GM12878 (cell line): ENCODE measurements around the gene PPP1R9B. TPM values are rescaled to one million over a fixed set of nuclear protein-coding genes. Genes with fewer than 3 reads are reported as not detected.

ENCODE experiments used
- ATF7 ChIP-seq: fragments of 450-650 bp; IDR thresholded peaks from 2 replicates; pipeline ENCODE4 v1.6.1; 2016; ENCODE audit warnings: low read depth, mild to moderate bottlenecking
- BCL3 ChIP-seq: IDR thresholded peaks from 2 replicates; pipeline ENCODE4 v1.6.1; 2011; ENCODE audit warnings: borderline replicate concordance, low read depth, mild to moderate bottlenecking, moderate library complexity, low read length; ENCODE audit not compliant: insufficient read depth, poor library complexity, severe bottlenecking
- CEBPZ ChIP-seq: fragments of 150-350 bp; IDR thresholded peaks from 2 replicates; pipeline ENCODE4 v1.6.1; 2016; ENCODE audit warnings: low read depth, low read length
- TCF3 ChIP-seq: IDR thresholded peaks from 2 replicates; pipeline ENCODE4 v1.6.1; 2012; ENCODE audit warnings: low read depth, mild to moderate bottlenecking, low read length, borderline replicate concordance; ENCODE audit not compliant: insufficient read depth
- ZBTB4 ChIP-seq: fragments of 450-650 bp; formaldehyde crosslinking; IDR thresholded peaks from 2 replicates; pipeline ENCODE4 v1.4.0; 2022; ENCODE audit warnings: mild to moderate bottlenecking, moderate library complexity
- ZNF622 ChIP-seq: fragments of 450-650 bp; IDR thresholded peaks from 2 replicates; pipeline ENCODE4 v1.6.1; 2017; ENCODE audit warnings: mild to moderate bottlenecking, inconsistent platforms
- polyA plus RNA-seq, 11 experiments: library from polyadenylated mRNA; depleted of rRNA in 4 of 11; unstranded in 6 of 11; stranded (reverse) in 5 of 11; fragments of >200 nt; fragmentation: Nextera tagmentation in 4 of 11; fragmentation: Illumina TruSeq in 1 of 11; extraction: Ambion mirVana in 4 of 11; extraction: Trizol in 1 of 11; gene quantifications; 1 replicate in 1 of 11; 2 replicates in 10 of 11; pipeline versions ENCODE4 v1.2.1 to v1.2.3, GENCODE V29; 2011 to 2016; ENCODE audit warnings: inconsistent platforms in 2 of 11, missing spikeins in 2 of 11, low read depth in 1 of 11
- total RNA-seq, 4 experiments: library from RNA; depleted of rRNA in 3 of 4; stranded (reverse); fragments of >200 nt in 3 of 4; fragmentation: Illumina TruSeq in 1 of 4; extraction: Trizol in 1 of 4; gene quantifications; 2 replicates each; pipeline versions ENCODE4 v1.2.1 to v1.2.3, GENCODE V29; 2013 to 2021

The PPP1R9B gene
- total and polyA plus RNA-seq, 10 of the 15 experiments (the other 5 are each of a cell fraction or from before 2014, with no cell fraction given): 0.20 to 107 (median 37.5) TPM

GRCh38 chr17:50125420-50125997 is 25.0 kb downstream of the PPP1R9B start (continued):
- TF ChIP-seq CEBPZ: no peak
- TF ChIP-seq TCF3: no peak
- TF ChIP-seq ZNF622: no peak
- TF ChIP-seq BCL3: no peak
- TF ChIP-seq ZBTB4 (CRISPR knock-in tag): no peak
- no peak for TF ChIP-seq ATF7
